MM.1S (cell line): ENCODE measurements around the gene KRTAP5-3.

ENCODE experiments used
- CTCF ChIP-seq: fragments of 300-600 bp; sonication (generic); IDR thresholded peaks from 2 replicates; pipeline ENCODE4 v1.5.1; 2016; ENCODE audit warnings: antibody characterized with exemption, low read length, mixed read lengths
- EZH2 ChIP-seq: fragments of 300-600 bp; sonication (generic); optimal IDR thresholded peaks from 2 replicates; pipeline ENCODE3; 2017; ENCODE audit warnings: low read depth, mild to moderate bottlenecking, antibody characterized with exemption, low read length, mixed read lengths
- EZH2phosphoT487 ChIP-seq: fragments of 300-600 bp; sonication (generic); IDR thresholded peaks from 2 replicates; pipeline ENCODE4 v1.6.1; 2018; ENCODE audit warnings: antibody characterized with exemption, low read length

GRCh38 chr11:1571760-1572196, 36.5 kb downstream of the KRTAP5-3 start:
- TF ChIP-seq CTCF, result no peak
- no peak for TF ChIP-seq EZH2
- TF ChIP-seq EZH2phosphoT487, result no peak
